Measurements from ENCODE around the gene DCTN3.
A peak's percentile ranks its signal among the peaks of the same experiment; 100 is the strongest.

DCTN3 gene

DNA sequence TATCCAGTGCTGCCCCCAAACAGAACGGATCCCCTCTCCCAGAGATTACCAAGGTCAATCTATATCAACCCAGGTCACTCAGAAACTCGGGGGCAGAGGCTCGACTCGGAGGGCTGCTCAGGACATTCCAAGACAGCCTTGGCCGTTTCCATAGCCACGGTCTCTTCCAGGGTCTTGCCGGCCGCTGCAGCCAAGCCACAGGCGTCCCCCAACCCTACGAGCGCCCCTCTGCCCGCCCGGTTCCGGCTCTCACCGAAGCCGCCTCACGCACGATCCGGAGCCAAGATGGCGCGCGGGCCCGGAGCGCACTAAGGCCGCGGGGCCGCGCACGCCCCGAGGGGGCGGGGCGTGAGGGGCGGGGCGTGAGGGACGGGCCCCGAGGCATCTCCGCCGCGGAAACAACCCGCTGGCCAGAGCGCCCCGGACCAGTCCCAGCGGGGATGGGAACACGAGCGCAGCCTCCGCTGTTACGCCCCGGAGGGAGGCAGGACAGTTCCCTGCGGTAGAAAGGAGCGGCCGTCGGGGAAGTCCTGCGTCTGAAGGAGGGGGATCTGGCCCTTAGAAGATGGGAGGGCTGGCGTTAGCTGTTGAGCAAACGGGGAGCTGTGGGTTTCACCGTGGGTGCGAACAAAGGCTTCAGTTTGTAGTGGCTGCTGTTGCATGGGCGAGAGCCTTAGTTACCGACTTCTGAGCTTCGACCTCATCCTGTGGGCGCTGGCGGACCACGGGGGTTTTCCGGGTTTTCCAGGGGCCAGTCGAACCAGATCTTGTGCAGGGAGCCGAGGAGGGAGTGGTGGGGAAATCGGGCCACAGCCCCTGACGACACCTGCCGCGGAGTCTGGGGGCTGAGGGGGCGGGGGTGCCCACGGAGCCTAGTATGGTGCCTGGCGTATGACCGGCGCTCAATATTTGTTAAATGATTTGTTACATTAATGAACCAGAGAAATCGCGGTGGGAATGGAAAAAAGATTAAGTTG is 8.2 kb downstream of the DCTN3 start, which contains the start of gene RPP25L:
TSS of gene RPP25L (minus strand) at position 287 of the 977 bp plus-strand sequence. CDS start 801 bp downstream, outside the sequence.
- peak; percentile 96 for DNase-seq (ENCODE audit: insufficient read length)
- peak; percentile 92 for FAIRE-seq
- TF ChIP-seq TAF1 (IDR thresholded peaks at IDR 0.05; ENCODE audit: borderline replicate concordance, low read depth, low read length) (0 out of 2 replicates have a peak, but pooled peaks have one; percentile 51), POLR2AphosphoS5 (IDR thresholded peaks at IDR 0.05; ENCODE audit: low read depth, low read length) (peak; percentile 80), POLR2A (IDR thresholded peaks at IDR 0.05; ENCODE audit: low read depth, low read length) (peak; percentile 82; the same call in 1 of the 2 replicates)

DNA sequence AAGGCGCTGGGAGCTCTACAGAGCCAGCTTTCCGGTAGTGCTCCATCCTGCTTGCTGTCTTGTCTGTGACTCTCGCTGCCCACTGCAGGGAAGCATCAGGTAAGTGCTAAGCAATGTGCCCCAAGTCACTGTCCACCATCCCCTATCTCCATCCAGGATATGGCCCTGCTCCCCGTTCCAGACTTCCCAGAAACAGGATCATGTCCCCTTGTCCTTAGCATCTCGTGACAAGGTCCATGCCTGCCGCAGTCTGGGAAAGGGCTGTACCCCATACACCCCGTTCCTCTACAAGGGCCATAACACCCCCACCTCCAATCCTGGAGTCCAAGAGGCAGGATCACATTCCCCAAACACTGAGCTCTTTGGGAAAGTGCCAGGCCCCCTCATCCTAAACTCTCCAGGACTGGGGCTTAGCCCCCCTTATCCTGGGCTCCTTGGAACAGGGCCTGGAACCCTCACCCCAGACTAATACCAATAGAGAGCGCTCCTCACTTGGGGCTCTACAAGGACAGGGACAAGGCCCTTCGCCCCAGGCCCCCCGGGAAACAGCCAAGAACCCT is 9.0 kb downstream of the DCTN3 start:
- DNase-seq (ENCODE audit: insufficient read length) (no peak), FAIRE-seq (peak; percentile 30)
- TF ChIP-seq TAF1 (IDR thresholded peaks at IDR 0.05; ENCODE audit: borderline replicate concordance, low read depth, low read length) (no peak), POLR2A (IDR thresholded peaks at IDR 0.05; ENCODE audit: low read depth, low read length) (no peak), POLR2AphosphoS5 (IDR thresholded peaks at IDR 0.05; ENCODE audit: low read depth, low read length) (no peak)

DNA sequence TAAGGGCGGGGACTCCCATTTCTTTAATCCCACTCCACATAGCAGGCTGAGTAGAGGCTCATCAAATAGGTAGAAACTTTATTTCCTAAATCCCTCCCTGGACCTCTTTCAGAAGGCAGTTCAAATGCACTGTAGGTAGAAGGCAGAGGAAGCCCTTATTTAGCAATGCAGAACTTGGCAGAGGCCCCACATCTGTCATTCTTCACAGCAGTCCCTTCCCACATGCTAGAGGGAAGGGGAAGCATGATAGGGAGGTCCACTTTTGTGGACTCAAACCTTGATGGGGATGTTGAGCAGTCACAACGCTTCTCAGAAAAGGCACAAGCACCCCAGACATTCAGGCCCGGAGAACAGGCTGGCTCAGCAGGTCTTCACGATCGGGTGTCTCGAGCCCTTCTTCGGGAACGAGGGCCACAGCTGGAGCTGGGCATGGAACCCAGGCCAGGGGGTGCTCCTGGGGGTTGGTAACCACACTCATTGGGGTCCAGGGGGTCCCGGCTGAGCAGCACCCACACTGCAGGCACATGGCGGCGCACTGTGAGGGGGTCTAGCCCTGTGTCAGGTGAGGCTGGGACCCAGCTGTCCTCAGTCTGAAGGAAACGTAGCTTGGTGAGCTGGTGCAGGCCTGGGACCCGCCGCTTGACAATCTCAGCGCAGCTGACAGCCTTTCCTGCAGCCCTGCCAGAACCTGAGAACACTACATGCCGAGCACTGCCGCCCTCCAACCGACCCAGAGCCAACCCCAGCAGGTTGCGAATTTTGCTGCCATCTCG is 9.7 kb downstream of the DCTN3 start:
- no peak for TF ChIP-seq TAF1 (IDR thresholded peaks at IDR 0.05; ENCODE audit: borderline replicate concordance, low read depth, low read length)
- no peak for TF ChIP-seq POLR2AphosphoS5 (IDR thresholded peaks at IDR 0.05; ENCODE audit: low read depth, low read length)
- FAIRE-seq = no peak
- no peak for DNase-seq (ENCODE audit: insufficient read length)

DNA sequence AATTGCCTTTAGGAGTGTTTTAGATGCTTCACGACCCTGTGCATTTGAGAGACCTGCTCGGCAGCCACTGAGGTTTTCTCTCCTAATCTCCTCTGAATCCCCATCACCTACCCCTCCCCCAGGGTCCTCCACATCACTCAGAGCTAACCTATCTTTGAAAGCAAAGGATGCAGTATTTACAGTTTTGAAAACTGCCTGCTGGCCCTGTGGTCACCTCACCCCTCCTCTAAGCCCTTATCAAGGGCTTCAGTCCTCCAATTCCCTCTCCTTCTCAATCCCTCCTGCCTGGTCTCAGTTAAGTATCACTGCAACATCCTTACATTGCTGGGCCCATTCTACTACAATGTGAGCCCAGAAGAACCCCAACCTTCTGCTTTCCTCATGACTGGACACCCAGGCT is 13.0 kb downstream of the DCTN3 start:
- TF ChIP-seq TAF1 (IDR thresholded peaks at IDR 0.05; ENCODE audit: borderline replicate concordance, low read depth, low read length) = no peak
- DNase-seq (ENCODE audit: insufficient read length) (no peak), FAIRE-seq (no peak)

DNA sequence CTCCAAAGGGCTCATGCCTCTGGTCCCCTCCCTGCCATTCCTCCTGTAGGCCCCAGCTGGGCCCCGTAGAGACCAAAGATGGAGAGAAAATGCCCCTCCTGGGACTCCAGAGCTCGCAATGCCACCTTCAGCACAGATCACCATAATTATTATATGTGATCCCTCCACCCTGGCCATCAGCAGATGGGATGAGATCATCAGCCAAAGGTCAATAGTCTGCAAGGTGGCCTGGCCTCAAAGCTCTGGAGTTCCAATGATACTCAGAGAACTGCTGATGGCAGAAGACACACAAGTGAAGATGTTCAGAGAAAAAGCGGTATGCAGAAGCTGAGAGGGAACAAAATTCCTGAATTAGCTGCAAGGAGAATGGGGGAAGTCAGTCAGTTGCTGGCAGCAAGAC is 13.4 kb downstream of the DCTN3 start:
- TF ChIP-seq POLR2AphosphoS5 (IDR thresholded peaks at IDR 0.05; ENCODE audit: low read depth, low read length) (no peak), POLR2A (IDR thresholded peaks at IDR 0.05; ENCODE audit: low read depth, low read length) (no peak), TAF1 (IDR thresholded peaks at IDR 0.05; ENCODE audit: borderline replicate concordance, low read depth, low read length) (no peak)
- FAIRE-seq = no peak
- DNase-seq (ENCODE audit: insufficient read length) = no peak

GRCh38 chr9:34606190-34606589 is 14.1 kb downstream of the DCTN3 start:
- TF ChIP-seq POLR2A (IDR thresholded peaks at IDR 0.05; ENCODE audit: low read depth, low read length) = no peak
- no peak for DNase-seq (ENCODE audit: insufficient read length)
- FAIRE-seq = no peak

DNA sequence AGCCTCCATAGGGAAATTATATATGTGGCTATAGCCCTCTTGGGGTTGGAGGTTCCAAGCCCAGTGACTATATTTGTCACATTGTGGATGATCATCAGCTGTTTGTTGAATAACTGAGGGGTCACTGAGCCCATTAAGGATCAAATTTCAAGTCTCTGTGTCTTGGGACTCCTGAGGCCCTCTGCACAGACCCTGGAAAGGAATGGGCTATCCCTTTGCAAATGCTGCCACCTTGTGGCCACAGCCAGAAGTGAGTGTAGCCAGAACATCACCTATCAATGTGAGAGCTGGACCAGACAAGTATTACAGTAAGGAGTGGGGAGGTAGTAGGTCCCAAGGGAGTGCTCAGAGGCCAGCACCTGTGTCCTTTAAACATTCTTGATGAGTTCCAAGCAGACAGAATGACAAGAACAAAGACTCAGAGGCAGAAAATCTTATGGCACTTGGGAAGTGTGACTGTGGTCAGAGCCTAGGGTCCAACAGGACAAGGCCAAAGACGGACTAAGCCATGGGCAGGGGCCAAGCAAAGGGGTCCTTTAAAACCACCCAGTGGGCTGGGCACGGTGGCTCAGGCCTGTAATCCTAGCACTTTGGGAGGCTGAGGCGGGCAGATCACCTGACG is 16.6 kb downstream of the DCTN3 start:
- TF ChIP-seq POLR2A (IDR thresholded peaks at IDR 0.05; ENCODE audit: low read depth, low read length) (no peak), POLR2AphosphoS5 (IDR thresholded peaks at IDR 0.05; ENCODE audit: low read depth, low read length) (no peak), TAF1 (IDR thresholded peaks at IDR 0.05; ENCODE audit: borderline replicate concordance, low read depth, low read length) (no peak)
- DNase-seq (ENCODE audit: insufficient read length) = peak; percentile 65
- FAIRE-seq = peak; percentile 95

- TF ChIP-seq TAF1 (IDR thresholded peaks at IDR 0.05; ENCODE audit: borderline replicate concordance, low read depth, low read length) (no peak), POLR2AphosphoS5 (IDR thresholded peaks at IDR 0.05; ENCODE audit: low read depth, low read length) (no peak), POLR2A (IDR thresholded peaks at IDR 0.05; ENCODE audit: low read depth, low read length) (no peak)
- DNase-seq (ENCODE audit: insufficient read length) = no peak
- no peak for FAIRE-seq
These were observed 18.2 kb downstream of the DCTN3 start for GRCh38 chr9:34601937-34602573.

DNA sequence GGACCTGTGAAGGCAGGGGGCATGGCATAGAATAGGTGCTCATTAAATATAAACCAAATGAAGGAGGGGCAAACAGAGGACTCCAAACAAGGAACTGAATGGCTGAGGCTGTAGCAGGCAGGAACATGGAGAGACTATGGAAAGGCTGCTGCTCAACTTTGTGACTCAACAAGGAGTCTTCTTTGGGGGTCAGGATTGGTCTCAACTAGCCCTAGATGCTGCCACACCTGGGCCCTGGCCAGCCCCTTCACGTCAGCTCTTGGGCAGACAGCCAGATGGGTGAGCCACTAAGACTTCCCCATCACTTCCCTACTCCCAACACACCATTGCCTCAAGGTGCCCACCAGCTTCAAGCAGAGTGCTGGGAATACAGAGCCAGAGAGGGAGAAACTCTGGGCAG is 19.4 kb downstream of the DCTN3 start:
- FAIRE-seq (no peak), DNase-seq (ENCODE audit: insufficient read length) (no peak)
- TF ChIP-seq POLR2A (IDR thresholded peaks at IDR 0.05; ENCODE audit: low read depth, low read length) (no peak), TAF1 (IDR thresholded peaks at IDR 0.05; ENCODE audit: borderline replicate concordance, low read depth, low read length) (no peak), POLR2AphosphoS5 (IDR thresholded peaks at IDR 0.05; ENCODE audit: low read depth, low read length) (no peak)

GRCh38 chr9:34599546-34599945 is 20.7 kb downstream of the DCTN3 start:
- no peak for FAIRE-seq
- DNase-seq (ENCODE audit: insufficient read length) = no peak
- TF ChIP-seq POLR2AphosphoS5 (IDR thresholded peaks at IDR 0.05; ENCODE audit: low read depth, low read length) (no peak), TAF1 (IDR thresholded peaks at IDR 0.05; ENCODE audit: borderline replicate concordance, low read depth, low read length) (no peak), POLR2A (IDR thresholded peaks at IDR 0.05; ENCODE audit: low read depth, low read length) (no peak)

- FAIRE-seq (no peak), DNase-seq (ENCODE audit: insufficient read length) (no peak)
- TF ChIP-seq POLR2AphosphoS5 (IDR thresholded peaks at IDR 0.05; ENCODE audit: low read depth, low read length) (no peak), TAF1 (IDR thresholded peaks at IDR 0.05; ENCODE audit: borderline replicate concordance, low read depth, low read length) (no peak), POLR2A (IDR thresholded peaks at IDR 0.05; ENCODE audit: low read depth, low read length) (no peak)
These were observed 26.1 kb downstream of the DCTN3 start for GRCh38 chr9:34594177-34594576.

Measured in GM12892 (cell line).